Mesenchymal stem cell (in vitro differentiated cells and primary cell): ENCODE data around the gene CTXN3.
"Not testable (repeated sequence)": the region's sequence is repeated elsewhere in the genome, so short reads cannot be mapped to it uniquely, and the experiment has no call there.

Experiments used
- DNase-seq: peaks from one replicate; pipeline ENCODE4 v3.0.0-alpha.2; 2013
- H2AFZ ChIP-seq: one replicate; pipeline ENCODE4 v1.6.1; 2013; ENCODE audit warnings: low read depth, mild to moderate bottlenecking, control low read depth, inconsistent platforms, low read length, moderate library complexity
- H2AK5ac ChIP-seq: 2 replicates; pipeline ENCODE4 v1.6.1; 2013; ENCODE audit warnings: low read length, moderate library complexity, mild to moderate bottlenecking, inconsistent platforms; ENCODE audit not compliant: severe bottlenecking
- H2BK120ac ChIP-seq: one replicate; pipeline ENCODE4 v1.6.1; 2013; ENCODE audit warnings: low read depth, mild to moderate bottlenecking, inconsistent platforms, low read length, moderate library complexity
- H2BK12ac ChIP-seq, 2 experiments: one replicate each; pipeline ENCODE4 v1.6.1; 2013; ENCODE audit warnings: inconsistent platforms in 2 of 2, low read length in 2 of 2, mild to moderate bottlenecking in 2 of 2, moderate library complexity in 2 of 2, control low read depth in 1 of 2
- H2BK15ac ChIP-seq: one replicate; pipeline ENCODE4 v1.6.1; 2013; ENCODE audit warnings: mild to moderate bottlenecking, low read depth, inconsistent platforms; ENCODE audit not compliant: poor library complexity, severe bottlenecking
- H2BK5ac ChIP-seq: 2 replicates; pipeline ENCODE4 v1.6.1; 2013; ENCODE audit warnings: low read depth, mild to moderate bottlenecking, low read length, control low read depth, inconsistent platforms; ENCODE audit not compliant: poor library complexity, severe bottlenecking
- H3K14ac ChIP-seq, 2 experiments: one replicate each; pipeline ENCODE4 v1.6.1; 2013; ENCODE audit warnings: inconsistent platforms in 2 of 2, low read length in 2 of 2, control low read depth in 1 of 2, mild to moderate bottlenecking in 1 of 2, moderate library complexity in 1 of 2
- H3K18ac ChIP-seq, 2 experiments: one replicate each; pipeline ENCODE4 v1.6.1; 2013; ENCODE audit warnings: inconsistent platforms in 2 of 2, low read length in 2 of 2, control low read depth in 1 of 2, low read depth in 1 of 2, mild to moderate bottlenecking in 1 of 2
- H3K23ac ChIP-seq, 2 experiments: one replicate each; pipeline ENCODE4 v1.6.1; 2013; ENCODE audit warnings: inconsistent platforms in 2 of 2, low read length in 2 of 2, mild to moderate bottlenecking in 2 of 2, moderate library complexity in 2 of 2, control low read depth in 1 of 2
- H3K27ac ChIP-seq: 2 replicates; pipeline ENCODE4 v1.5.1; 2013; ENCODE audit warnings: mild to moderate bottlenecking, moderate library complexity, low read length, control low read depth, inconsistent platforms; ENCODE audit not compliant: poor library complexity, severe bottlenecking
- H3K27me3 ChIP-seq, 2 experiments: 2 replicates each; pipeline versions ENCODE4 v1.6.1 to v1.7.0; 2013; ENCODE audit warnings: low read length in 2 of 2, mild to moderate bottlenecking in 2 of 2, moderate library complexity in 2 of 2, control low read depth in 1 of 2, inconsistent platforms in 1 of 2; ENCODE audit not compliant: control insufficient read depth in 1 of 2, insufficient read depth in 1 of 2
- H3K36me3 ChIP-seq, 2 experiments: 2 replicates each; pipeline versions ENCODE4 v1.6.1 to v1.7.0; 2013; ENCODE audit warnings: low read length in 2 of 2, control low read depth in 1 of 2, inconsistent platforms in 1 of 2, low read depth in 1 of 2, mild to moderate bottlenecking in 1 of 2; ENCODE audit not compliant: insufficient read depth in 2 of 2, control insufficient read depth in 1 of 2
- H3K4ac ChIP-seq, 2 experiments: one replicate each; pipeline ENCODE4 v1.6.1; 2013; ENCODE audit warnings: inconsistent platforms in 2 of 2, low read length in 2 of 2, mild to moderate bottlenecking in 2 of 2, moderate library complexity in 2 of 2, control low read depth in 1 of 2, low read depth in 1 of 2
- H3K4me1 ChIP-seq: 2 replicates; pipeline ENCODE4 v1.6.1; 2013; ENCODE audit warnings: low read depth, low read length, control low read depth; ENCODE audit not compliant: control insufficient read depth, insufficient read depth
- H3K4me2 ChIP-seq: 2 replicates; pipeline ENCODE4 v1.6.1; 2013; ENCODE audit warnings: low read length, mild to moderate bottlenecking, inconsistent platforms; ENCODE audit not compliant: poor library complexity, severe bottlenecking
- H3K4me3 ChIP-seq, 2 experiments: 2 replicates each; pipeline versions ENCODE4 v1.5.1 to v1.7.0; 2013; ENCODE audit warnings: low read length in 2 of 2, mild to moderate bottlenecking in 2 of 2, control low read depth in 1 of 2, low read depth in 1 of 2; ENCODE audit not compliant: insufficient read depth in 1 of 2
- H3K79me1 ChIP-seq: replicated peaks from 2 replicates; pipeline ENCODE4 v1.6.1; 2013; ENCODE audit warnings: mild to moderate bottlenecking, control low read depth, low read length, inconsistent platforms; ENCODE audit not compliant: poor library complexity, severe bottlenecking
- H3K9ac ChIP-seq: 2 replicates; pipeline ENCODE4 v1.7.0; 2013; ENCODE audit warnings: mild to moderate bottlenecking, low read length, moderate library complexity
- H3K9me3 ChIP-seq: 2 replicates; pipeline ENCODE4 v1.7.0; 2013; ENCODE audit warnings: mild to moderate bottlenecking, low read length; ENCODE audit not compliant: control insufficient read depth
- H4K8ac ChIP-seq: one replicate; pipeline ENCODE4 v1.6.1; 2013; ENCODE audit warnings: inconsistent platforms, mild to moderate bottlenecking, low read length, moderate library complexity
- H4K91ac ChIP-seq: one replicate; pipeline ENCODE4 v1.6.1; 2013; ENCODE audit warnings: mild to moderate bottlenecking, low read length, inconsistent platforms
- WGBS: methylation state at CpG from one replicate; pipeline ENCODE4 v1.1.7; 2013; ENCODE audit warnings: mixed read lengths; 5-methylcytosine and 5-hydroxymethylcytosine counted together

Gene CTXN3

GRCh38 chr5:127679691-127680330, 30.9 kb downstream of the CTXN3 start:
- H3K4me3 ChIP-seq, H4K8ac ChIP-seq, H2BK15ac ChIP-seq, H3K27ac ChIP-seq, H3K36me3 ChIP-seq, DNase-seq, H3K9ac ChIP-seq, H3K18ac ChIP-seq, H2AK5ac ChIP-seq, H3K4me2 ChIP-seq, H2BK12ac ChIP-seq, H2BK120ac ChIP-seq, H3K9me3 ChIP-seq, H3K79me1 ChIP-seq, H3K14ac ChIP-seq, H2BK5ac ChIP-seq, H3K23ac ChIP-seq, H4K91ac ChIP-seq, H3K4ac ChIP-seq, H3K4me1 ChIP-seq, H3K27me3 ChIP-seq, H2AFZ ChIP-seq: not testable (repeated sequence)
- no CpG with 5 or more reads among the region's 3 CpGs for WGBS

GRCh38 chr5:127680595-127680994, 31.7 kb downstream of the CTXN3 start:
- no peak overlapping the region for H3K4me2 ChIP-seq
- H3K79me1 ChIP-seq = no peaks in the 10 kb centered on the region
- no peak overlapping the region for H3K4ac ChIP-seq
- H2BK120ac ChIP-seq = no peak overlapping the region
- no peak overlapping the region for H3K18ac ChIP-seq
- no peak overlapping the region for H4K91ac ChIP-seq
- H2BK5ac ChIP-seq = no peak overlapping the region
- no CpG with 5 or more reads among the region's 1 CpG for WGBS
- H3K23ac ChIP-seq = no peak overlapping the region
- no peaks in the 10 kb centered on the region for H3K9me3 ChIP-seq
- no peak overlapping the region for H2BK12ac ChIP-seq
- no peak overlapping the region for H2AFZ ChIP-seq
- H3K36me3 ChIP-seq = no peaks in the 10 kb centered on the region
- H3K27ac ChIP-seq = no peak overlapping the region
- no peak overlapping the region for H2AK5ac ChIP-seq
- no peak overlapping the region for H3K14ac ChIP-seq
- H2BK15ac ChIP-seq = no peak overlapping the region
- H3K9ac ChIP-seq = no peak overlapping the region
- H4K8ac ChIP-seq = no peak overlapping the region
- no peak for DNase-seq
- no peaks in the 10 kb centered on the region for H3K4me1 ChIP-seq
- H3K4me3 ChIP-seq = no peak overlapping the region
- no peaks in the 10 kb centered on the region for H3K27me3 ChIP-seq

- Histone ChIP-seq H3K4me2 (no peak overlapping the region), H2BK12ac (no peak overlapping the region), H3K4ac (no peak overlapping the region), H3K79me1 (no peaks in the 10 kb centered on the region), H3K9me3 (no peaks in the 10 kb centered on the region), H2AFZ (no peak overlapping the region), H3K27me3 (no peaks in the 10 kb centered on the region), H2BK15ac (no peak overlapping the region), H3K27ac (no peak overlapping the region), H2AK5ac (no peak overlapping the region), H3K36me3 (no peaks in the 10 kb centered on the region), H3K18ac (no peak overlapping the region), H2BK120ac (no peak overlapping the region), H2BK5ac (no peak overlapping the region), H3K9ac (no peak overlapping the region), H3K23ac (no peak overlapping the region), H4K8ac (no peak overlapping the region), H3K14ac (no peak overlapping the region), H3K4me3 (no peak overlapping the region), H3K4me1 (no peaks in the 10 kb centered on the region), H4K91ac (no peak overlapping the region)
- 87% methylated on average over 3 of the region's 4 CpGs for WGBS
- DNase-seq = no peak
Observed at GRCh38 chr5:127683008-127683407, 34.1 kb downstream of the CTXN3 start.

GRCh38 chr5:127684726-127685467, 36.0 kb downstream of the CTXN3 start:
- Histone ChIP-seq H3K23ac (no peak overlapping the region), H3K4ac (no peak overlapping the region), H2BK5ac (no peak overlapping the region), H3K27me3 (no peaks in the 10 kb centered on the region), H2AK5ac (no peak overlapping the region), H3K27ac (no peak overlapping the region), H4K8ac (no peak overlapping the region), H3K18ac (peak overlapping the region in 1 of 2 experiments; percentile 24), H2BK120ac (no peak overlapping the region), H3K4me1 (no peaks in the 10 kb centered on the region), H3K79me1 (no peaks in the 10 kb centered on the region), H3K4me2 (no peak overlapping the region), H3K36me3 (no peaks in the 10 kb centered on the region), H3K4me3 (no peak overlapping the region), H2BK15ac (no peak overlapping the region), H3K9ac (no peak overlapping the region), H3K9me3 (no peaks in the 10 kb centered on the region), H2AFZ (no peak overlapping the region), H4K91ac (no peak overlapping the region), H3K14ac (no peak overlapping the region), H2BK12ac (no peak overlapping the region)
- no peak for DNase-seq
- WGBS = 70% methylated on average over 4 of the region's 6 CpGs
